ENCODE data around the gene RASA3.

RASA3 gene

DNA sequence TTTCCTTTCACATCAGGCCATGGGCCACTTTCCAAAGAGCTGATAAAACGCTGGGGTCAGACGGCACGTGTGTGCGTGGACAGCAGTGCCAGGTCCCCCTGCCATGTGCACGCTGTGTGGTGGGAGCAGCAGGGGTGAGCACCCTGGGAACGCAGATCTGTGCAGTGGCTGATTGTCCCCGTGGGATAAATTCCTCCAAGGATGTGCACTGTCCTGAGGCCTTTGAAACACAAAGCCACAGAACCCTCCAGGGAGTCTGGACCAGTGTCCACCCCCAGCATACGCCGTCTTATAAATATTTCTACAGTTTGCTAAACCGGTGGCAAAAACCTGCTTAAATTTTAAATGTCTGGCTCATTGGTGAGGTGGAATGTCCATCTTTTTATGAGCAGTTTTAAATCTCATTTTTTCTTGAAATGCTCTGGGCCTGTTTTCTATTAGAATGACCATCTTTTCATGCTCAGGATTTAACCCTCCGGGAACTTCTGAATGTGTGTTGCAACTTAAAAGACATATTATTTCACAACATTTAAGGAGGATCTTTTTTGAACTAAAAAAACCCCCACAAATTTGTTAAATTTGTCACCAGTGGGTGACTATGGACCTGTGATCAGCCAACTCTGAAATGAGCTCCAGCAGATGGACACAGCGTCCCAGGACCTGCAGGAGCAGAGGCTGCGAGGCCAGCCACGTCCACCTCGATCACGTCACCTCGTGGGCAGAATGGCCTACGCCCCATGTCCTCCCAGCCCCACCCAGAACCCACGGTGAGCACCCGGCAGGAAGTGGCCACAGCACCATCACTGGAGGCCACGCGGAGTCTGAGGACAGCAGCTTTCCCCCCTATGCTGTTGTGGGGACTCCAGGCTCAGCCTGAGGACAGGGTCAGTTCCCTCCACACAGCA lies 68.6 kb downstream of the RASA3 start:
- DNase-seq: peak; percentile 25

DNA sequence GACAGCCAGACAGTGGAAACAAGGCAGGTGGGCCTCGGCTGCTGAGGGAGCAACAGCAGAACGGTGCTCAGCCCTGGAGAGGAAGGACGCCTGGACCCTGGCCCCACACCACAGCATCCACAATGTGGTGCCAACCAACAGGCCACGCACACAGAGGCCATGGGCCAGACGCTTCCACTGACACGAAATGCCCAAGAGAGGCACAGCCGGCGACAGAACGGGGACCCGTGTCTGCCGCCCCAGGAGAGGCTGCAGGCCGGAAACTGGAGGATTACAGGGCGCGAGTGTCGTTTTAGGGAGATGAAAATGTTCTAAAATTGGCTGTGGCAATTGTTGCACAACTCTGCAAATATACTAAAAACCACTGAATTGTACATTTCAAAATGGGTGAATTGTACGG lies 69.7 kb downstream of the RASA3 start:
- DNase-seq: peak; percentile 83

DNA sequence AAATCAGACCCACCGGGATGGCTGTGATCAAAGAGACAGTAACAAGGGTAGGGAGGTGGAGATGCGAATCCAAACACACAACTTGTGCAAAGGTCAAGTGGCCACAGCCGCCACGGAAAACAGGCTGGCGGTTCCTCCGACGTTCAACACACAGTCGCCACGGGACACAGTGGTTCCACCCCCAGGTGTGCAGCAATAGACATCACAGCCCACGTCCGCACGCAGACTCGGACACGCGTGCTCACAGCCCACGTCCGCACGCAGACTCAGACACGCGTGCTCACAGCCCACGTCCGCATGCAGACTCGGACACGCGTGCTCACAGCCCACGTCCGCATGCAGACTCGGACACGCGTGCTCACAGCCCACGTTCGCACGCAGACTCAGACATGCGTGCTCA lies 70.1 kb downstream of the RASA3 start:
- DNase-seq: no peak

DNA sequence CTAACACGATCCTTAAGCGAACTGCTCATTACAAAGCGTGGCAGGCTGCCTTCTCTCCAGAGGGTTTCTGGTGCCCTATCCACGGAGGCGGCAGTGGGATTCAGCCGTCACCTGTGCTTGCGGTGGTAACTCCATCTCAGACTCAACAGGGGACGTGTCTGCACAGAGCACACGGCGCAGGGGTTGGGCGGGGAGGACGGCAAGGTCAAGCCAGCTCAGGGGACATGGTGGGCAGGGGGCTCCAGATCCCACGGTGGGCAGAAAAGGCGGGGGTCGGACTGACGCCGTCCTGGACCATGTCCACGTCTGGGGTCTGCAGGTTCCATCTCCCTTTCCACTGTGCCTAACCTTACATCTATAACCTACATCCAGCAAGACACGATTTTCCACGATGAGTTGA lies 70.7 kb downstream of the RASA3 start:
- DNase-seq: no peak

DNA sequence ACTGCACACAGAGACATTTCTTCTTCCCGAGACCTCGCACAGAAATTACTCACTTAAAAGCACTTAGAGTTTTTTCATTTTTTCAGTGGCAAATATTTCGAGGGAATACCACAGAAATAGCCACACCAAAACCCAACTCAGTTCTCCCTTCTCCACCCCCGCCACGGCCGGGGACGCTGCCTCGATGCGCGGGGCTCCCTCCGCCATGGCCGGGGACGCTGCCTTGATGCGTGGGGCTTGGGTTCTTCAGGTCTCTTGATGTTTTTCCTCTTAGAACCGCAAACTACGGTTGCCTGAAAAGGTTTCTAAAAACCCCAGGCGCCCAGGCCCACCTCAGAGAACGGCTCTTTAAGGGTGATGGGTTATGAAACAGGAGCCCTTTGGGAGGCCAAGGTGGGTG lies 71.4 kb downstream of the RASA3 start:
- no peak for DNase-seq

DNA sequence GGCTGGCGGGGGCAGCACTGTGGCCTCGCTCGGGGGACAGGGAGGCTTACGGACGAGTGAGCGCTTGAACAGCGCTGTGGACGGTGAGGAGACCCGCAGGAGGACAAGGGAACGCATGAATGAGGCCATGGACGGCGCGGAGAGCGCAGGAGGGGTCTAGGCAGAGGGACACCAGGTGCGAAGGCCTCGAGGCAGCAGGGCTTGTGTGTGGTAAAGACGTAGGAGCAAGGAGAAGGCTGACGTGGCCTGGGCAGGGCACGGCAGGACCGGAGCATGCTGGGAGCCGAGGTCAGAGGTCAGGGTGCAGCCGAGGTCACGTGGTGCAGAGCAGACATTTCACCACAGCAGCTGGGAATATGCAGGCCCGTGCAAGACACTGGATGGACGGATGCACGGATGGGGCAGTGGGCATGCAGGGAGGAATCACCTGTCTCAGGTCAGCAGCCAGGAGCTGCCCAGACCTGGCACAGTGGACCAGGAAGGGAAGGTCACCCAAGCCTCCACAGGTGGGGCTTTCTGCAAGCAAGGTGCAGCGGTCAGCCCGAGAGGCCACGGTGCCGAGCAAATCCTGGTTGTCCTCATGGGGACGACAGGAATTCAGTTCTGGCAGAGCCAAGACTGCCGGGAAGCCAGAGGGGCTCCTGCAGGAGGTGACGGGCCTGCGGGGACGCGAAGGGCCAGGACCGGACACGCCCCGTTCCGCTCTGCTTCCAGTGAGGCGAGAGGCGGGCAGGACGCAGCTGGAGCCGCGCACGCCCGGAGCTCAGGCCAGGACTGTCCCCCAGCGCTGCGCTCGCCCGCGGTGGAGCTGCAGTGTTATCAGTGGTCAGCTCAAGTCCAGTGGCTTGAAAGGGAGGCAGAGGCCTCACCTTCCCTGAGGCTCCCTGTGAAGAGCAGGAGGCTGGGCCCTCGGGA lies 72.2 kb downstream of the RASA3 start:
- no peak for DNase-seq

DNA sequence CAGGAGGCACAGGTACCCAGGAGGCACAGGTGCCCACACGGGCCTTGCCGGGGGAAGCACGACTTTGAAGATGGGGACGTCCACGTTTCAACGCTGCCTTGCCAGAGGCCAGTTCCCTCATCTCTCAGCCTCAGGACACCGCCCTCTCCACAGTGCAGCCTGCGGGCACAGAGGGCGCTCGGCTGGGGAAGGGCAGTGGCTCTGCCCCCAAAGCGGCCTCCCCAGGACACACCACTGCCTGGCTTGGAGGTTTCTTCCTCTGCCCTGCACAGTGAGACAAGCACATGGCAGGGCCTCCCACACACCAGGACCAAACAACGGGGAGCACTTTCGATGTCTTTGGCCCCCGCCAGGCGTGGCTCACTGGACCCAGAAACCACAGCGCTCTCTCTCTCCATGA lies 73.0 kb downstream of the RASA3 start:
- DNase-seq: no peak

DNA sequence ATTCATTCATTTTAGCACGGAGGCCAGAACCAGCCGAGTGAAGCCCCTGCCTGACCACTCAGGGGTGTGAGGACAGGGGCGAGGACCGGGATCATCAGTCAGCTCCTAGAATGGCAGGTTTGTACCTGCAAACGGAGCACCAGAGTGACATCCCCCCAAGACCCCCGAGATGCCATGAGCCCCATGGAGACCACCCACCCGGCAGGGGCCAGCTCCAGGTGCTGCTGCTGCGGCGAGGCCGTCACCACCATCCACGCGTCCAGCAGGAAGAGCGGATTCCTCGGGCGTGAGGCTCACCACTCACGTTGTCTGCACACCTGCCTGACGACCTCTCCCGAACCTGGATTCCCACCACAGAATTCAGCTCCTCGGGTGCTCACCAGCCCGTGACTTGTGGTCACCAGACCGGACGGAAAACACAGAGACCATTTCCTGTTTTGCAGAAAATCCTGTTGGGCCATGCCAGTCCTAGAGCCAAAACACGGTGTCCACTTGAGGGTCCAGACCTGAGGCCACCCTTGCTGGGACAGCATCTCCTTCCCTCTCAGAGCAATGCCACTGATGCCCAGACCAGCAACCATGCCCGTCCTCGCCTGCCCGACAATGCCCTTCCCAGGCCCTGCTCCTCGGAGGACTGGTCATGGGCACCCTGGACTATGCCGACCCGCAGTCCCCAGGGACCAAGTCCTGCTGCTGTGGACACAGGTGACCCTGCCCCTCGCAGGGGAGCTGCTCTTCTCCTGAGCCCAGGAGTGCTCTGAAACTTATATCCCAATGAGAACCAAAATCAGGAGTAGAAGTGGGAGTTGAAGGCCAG lies 74.2 kb downstream of the RASA3 start:
- no peak for DNase-seq

DNA sequence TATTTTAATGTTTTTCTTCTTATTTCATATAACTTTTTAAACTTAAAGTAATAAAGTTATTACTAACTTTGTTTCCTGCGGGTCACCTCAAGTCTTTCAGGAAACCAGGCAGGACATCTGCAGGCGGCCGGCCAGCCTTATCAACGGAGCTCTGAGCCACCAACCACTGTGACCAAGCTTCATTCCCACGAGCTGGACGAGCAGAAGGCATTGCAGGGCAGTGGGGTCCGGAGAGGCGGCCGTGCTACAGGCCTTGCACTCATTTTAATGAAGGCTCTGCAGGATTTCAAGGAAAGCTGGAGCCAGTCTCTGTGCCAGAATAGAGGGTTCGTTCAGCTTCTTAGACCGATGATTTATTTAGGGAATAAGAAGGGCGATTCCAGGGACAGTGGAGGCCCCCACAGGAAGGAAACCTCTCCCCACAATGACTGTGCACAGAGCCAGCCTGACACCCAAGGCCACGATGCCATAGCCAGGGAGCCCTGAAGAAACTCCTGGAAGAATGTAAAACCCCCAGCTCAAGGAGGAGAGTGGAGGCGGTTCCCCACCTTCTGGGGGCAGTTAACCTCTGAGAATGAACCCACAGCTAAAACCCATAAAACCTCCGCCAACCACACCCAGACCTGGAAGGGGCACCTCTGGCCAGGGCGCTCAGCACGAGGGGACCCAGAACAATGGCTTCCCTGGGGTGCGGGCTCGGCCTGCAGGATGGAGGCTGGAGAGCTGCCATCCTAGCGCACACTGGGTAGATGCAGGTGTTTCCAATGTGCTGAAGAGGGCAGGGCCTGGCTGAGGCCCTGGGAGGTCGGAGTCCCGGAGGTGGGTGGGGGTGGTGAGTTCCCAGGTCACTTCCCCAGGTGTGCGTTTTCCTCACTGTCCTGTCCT lies 75.0 kb downstream of the RASA3 start:
- DNase-seq: peak; percentile 67

DNA sequence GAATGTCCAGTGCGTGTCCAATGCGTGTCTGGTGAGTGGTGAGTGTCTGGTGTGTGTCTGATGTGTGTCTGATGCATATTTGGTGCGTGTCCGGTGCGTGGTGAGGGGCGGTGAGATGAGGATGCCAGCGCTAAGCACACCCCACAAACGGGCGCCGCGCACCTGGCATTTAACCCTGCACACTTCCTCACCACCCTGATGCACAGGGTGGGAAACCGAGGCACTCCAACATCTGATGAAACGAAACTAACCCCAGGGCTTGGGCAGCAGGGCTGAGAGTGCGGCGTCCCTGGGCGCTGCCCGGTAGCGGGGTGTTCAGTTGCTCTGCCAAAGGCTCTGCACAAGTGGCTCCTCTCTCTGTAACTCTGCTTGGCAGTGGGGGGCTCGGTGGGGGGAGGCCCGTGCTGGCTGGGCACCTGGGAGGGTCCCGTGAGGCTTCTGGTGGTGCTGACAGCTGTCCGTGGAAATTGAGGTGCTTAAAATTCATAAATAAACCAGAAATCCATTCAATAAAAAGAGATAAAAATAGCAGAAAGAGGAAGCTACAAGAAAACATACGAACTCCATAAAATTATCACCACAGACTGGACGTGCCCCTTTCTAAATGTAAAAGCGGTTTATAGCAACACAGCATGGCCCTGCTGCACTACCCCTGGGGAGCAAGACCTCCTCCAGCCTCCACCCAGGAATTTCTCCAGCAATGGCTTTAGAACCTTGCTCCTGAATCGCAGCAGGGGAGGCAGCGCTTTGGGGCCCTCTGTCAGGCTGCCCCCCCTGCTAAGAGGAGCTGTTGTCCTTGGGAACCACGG lies 76.0 kb downstream of the RASA3 start:
- peak; percentile 46 for DNase-seq

DNA sequence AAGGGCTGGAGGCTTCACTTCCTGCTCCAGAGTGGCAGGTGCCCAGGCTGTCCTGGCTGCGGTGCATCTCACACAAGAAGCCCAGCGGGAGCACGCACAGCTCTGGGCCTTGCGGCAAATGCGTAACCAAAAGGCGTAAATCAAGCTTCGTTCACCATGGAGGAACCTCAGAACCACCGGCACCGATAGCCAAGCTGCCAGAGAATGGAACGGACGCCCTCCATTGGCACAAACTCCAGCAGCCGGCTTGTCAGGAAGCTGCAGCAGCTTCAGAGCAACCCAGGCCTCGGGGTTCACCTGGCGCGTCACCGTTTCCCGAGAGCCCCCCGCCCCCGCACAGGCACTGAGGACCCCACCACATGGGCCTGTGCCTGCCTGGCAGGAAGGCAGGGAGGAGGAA lies 76.7 kb downstream of the RASA3 start:
- no peak for DNase-seq

DNA sequence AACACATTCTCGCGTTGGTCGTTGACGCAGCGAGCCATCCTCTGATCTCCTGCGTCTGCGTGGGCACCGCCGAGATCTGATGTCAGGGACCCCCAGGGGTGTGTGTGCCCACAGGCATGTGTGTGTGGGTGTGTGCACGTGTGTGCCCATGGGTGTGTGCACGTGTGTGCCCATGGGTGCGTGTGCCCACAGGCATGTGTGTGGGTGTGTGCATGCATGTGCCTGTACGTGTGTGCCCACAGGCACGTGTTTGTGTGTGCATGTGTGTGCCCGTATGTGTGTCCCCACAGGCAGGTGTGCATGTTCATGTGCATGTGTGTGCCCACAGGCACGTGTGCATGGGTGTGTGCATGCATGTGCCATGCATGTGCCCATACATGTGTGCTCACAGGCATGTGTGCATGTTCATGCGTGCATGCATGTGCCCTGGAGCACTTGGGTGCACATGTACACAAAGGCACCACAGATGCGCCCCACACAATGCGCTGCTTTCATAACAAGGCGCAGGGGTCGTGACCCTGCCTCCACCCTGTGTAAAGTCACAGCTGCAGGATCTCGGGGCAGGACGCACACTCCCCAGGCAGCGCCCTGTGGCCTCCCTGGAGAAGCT lies 77.5 kb downstream of the RASA3 start:
- DNase-seq: no peak

DNA sequence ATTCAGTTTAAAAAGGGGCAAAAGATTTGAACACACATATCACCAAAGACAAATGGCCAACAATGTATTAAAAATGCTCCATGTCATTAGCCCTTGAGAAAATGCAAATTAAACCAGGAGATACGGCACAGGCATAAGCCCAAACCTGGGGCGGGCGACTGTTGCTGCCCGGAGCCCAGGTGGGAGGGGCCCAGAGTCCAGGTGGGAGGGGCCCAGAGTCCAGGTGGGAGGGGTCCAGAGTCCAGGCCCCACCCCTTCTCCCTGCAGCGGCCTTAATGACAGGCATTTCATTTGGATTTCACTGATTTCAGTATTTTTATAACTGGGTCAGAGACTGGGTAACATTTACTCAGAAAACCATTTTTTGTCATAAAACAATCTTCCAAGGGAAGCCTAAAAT lies 78.2 kb downstream of the RASA3 start:
- DNase-seq: no peak

DNA sequence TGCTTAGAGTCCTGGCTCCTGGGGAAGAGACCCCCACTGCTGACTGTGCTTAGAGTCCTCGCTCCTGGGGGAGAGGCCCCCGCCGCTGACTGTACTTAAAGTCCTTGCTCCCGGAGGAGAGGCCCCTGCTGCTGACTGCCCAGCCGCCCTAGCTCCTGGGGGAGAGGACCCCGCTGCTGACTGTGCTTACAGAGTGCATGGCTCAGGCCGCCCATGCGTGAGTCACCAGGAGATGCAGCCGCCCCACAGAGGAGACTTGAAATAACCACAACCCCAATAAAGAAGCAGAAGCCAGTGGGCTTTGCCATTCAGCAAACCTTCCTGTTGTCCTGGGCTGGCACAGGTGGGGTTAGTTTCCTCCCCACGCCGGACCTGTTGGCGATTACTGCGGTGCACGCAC lies 79.4 kb downstream of the RASA3 start:
- DNase-seq: no peak

DNA sequence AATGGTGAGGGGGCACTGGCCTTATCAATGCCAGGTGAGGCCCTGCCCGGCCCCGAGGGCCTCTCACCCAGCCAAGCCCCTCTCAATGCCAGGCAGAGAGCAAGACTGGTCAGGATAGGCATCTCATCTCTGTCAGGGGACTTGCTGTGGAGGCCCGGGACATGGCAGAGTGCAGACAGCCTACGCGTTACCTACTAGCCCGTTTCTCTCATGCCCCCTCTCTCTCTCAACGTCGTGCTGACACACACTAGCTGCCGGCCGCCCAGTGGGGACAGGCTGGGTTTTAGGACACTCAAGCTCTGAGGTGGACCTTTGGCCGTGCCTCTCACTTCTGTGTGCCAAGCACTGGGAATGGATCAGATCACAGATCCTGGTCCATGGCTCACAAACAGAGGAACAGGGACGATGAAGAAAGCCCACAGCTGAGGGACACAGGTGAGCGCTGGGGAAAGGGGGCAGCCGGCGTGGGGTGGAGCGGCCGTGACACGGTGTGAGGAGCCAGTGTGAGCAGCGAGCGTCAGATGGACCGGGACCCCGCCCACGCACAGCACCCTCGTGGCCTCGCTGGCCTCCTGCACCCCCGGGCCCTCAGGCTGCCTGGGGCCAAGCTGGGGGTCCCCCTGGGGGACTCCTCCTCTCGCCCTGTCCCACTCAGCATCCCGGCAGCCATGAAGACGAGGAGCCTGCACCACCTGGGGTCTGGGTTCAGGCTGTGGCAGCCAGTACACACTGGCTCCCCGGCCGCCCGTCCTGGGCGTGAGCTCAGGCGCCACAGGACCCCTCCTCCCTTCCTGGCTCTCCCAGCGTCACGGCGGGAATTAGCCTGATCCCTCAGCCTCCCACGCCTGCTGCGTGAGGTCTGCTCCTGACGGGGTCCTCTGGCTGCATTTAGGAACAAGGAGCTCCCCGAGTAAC lies 81.6 kb downstream of the RASA3 start:
- no peak for DNase-seq

DNA sequence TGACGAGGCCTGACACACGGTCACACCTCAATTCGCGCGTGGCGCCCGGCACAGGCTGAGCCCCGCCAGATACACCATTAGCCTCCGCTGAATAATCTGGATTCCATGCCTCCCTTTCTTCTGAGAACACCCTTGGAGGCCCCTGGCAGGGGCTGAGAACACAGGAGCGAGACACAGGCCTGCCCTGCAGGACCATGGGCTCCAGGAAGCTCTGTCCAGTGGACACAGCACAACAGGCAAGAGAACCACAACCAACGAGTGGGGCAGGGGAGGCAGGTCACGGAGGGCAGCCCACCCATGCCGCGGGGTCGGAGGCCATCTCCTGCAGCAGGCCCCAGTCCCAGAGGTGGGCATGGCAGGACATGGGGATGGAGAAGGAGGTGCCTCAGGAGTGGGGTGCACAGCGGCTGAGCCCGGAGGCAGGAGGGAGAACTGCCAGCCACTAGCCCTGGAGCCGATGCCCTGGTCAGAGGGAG lies 82.8 kb downstream of the RASA3 start:
- no peak for DNase-seq

DNA sequence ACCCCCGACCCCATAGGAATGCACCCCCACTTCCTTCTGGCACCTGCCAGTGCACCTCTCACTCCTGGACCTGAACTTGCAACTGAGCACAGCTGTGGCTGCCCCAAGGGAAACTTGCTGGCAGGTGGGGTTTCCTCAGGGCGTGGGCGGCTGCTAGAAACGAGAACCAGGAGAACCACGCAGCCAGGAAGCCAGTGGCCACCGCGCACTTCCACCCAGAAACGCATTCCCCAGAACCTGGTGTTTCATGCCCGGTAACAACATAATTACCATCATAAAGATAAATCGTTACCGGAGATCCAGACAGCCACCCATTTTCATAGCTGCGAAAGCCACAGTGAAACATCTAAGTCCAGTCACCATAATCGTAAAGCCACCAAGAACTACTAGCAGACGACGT lies 83.4 kb downstream of the RASA3 start:
- DNase-seq: no peak

DNA sequence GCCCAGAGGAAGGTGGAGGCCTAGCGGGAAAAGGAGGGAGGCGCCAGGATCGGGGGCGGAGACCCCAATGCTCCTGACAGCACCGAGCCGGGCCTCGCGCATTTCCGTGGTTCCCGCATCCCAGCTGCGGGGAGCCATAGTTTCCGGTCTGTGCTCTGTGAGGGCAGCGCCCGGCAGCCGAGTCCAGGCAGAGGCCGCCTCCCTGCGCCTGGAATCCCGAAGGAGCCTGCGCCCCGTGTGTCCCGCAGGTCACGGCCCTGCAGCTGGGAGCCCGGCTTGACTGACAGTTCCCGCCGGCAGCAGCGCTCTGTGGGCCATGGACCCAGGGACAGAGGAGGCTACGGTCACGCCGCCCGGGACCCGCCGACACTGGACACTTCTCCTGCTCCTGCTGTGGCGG lies 84.0 kb downstream of the RASA3 start:
- DNase-seq: no peak

DNA sequence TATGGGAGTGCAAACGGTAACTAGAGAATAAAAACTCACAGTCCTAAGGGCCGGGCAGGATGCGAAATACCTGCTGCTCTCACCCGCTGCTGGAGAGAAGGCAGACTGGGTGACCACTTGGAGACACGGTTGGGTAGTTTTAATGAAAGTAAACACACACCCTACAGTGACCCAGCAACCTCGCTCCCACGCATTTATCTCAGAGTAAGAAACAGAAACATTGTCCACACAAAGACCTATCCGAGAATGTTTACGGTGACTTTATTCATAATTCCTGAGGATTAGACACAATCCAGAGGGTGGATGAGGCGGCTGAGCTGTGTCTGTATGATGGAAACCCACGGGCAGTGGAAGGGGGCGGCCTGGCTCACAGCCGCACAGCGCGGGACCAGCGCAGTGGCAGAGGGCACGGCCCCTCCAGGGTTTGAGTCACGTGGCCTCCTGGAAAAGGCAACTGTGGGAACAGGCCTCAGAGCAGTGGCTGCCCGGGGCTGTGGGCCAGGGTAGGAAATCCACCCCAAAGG lies 85.0 kb downstream of the RASA3 start:
- DNase-seq: no peak
